Measurements from ENCODE around the gene SEC23B. TPM values are rescaled to one million over a fixed set of nuclear protein-coding genes. Genes with fewer than 3 reads are reported as not detected.

Gene SEC23B
- 10 to 100 TPM in 1 of 2 donors, 1 to 10 TPM in 1; 6.8 to 19.1 TPM for total RNA-seq

DNA sequence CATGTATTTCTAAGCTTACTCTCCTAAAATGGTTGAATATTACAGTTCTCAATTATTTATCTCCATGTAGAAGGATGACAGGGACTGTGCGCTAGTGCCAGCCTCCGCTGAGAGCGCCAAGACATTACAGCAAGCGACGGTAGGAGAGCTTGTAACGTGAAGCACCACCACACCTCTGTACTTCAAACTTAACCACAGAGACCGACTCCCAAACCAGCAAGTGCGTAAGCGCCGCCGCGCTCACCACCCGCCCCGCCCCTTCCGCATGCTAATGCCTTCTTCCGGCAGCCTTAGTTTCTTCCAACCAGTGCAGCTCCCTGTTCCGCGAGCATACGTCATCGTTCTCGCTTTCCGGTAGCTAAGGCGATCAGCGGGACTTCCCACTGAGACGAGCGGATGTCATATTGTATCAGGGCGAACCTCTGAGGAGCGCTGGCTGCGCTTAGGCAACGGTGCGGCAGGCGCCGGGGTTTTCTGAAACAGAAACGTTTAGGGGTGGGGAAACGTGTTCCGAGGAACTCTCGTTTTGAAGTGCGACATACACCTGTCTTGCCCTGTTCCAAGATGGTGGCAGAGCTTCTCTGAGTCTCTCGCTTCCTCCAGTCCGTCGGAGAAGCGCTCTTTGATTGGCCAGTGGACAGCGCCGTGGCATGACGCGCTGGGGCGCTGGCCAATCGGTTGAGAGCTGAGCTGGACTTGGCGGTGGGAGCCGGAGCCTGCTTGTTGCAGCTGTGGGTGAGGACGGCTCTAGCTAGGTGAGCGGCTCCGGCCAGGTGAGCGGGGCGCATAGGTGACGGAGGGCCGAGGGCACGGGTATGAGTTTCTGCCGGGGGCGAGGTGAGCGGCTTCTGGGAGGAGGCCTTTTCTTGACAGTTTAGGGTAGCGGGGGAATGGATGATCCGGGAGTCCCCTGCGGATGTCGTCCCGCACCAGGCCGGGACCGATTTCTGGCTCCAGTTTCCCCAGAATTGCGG, at the start of gene SEC23B:
TSS of gene SEC23B (plus strand) at position 723 of the 974 bp plus-strand sequence. CDS start 2,896 bp downstream, outside the sequence.
- Histone ChIP-seq H3K4me3 (peak within 1 kb of the TSS; percentile 63 to 90), H3K27me3 (no peaks in the 10 kb centered on the region), H3K9me3 (no peaks in the 10 kb centered on the region), H3K4me1 (peaks cover 0 to 19% of the 10 kb centered on the region in 2 donors), H3K27ac (peak within 1 kb of the TSS; percentile 96), H3K36me3 (peaks cover 15% of the 10 kb centered on the region)
- peak; percentile 99 for DNase-seq (ENCODE audit: low spot score)
- TF ChIP-seq, protein P1, sequence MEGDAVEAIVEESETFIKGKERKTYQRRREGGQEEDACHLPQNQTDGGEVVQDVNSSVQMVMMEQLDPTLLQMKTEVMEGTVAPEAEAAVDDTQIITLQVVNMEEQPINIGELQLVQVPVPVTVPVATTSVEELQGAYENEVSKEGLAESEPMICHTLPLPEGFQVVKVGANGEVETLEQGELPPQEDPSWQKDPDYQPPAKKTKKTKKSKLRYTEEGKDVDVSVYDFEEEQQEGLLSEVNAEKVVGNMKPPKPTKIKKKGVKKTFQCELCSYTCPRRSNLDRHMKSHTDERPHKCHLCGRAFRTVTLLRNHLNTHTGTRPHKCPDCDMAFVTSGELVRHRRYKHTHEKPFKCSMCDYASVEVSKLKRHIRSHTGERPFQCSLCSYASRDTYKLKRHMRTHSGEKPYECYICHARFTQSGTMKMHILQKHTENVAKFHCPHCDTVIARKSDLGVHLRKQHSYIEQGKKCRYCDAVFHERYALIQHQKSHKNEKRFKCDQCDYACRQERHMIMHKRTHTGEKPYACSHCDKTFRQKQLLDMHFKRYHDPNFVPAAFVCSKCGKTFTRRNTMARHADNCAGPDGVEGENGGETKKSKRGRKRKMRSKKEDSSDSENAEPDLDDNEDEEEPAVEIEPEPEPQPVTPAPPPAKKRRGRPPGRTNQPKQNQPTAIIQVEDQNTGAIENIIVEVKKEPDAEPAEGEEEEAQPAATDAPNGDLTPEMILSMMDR (IDR thresholded peaks at IDR 0.05): no peak

DNA sequence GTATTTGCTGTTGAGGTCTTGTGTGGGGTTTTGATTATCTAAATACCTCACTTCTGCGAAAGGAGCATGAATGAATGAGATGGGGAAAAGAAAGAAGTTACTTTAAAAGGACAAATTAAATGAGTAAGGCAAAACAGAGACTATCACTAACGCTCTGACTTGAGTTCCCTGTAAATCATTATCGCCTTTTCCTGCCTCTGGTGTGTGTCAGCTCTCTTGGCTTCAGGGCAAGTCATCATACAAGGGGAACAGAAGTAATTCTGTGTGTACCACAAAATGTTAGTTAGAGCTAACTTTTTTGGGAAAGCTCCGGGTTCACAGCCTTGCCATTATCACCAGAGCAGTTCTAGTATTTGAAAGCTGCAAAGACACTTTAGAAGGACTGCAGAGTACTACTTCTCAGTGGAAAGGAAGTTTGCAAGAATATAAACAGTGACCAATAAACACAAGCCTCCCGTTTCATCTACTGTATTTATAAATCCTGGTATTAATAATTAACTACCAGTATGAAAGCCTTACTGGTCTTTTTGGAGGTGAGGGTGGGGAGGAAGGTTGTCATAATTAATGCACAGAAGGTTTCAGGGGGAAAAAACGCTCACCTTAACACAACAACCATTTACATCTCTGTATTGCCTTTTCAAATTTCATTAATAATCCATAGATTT, 42.1 kb upstream of the SEC23B start:
- TF ChIP-seq, protein P1 (IDR thresholded peaks at IDR 0.05): no peak

DNA sequence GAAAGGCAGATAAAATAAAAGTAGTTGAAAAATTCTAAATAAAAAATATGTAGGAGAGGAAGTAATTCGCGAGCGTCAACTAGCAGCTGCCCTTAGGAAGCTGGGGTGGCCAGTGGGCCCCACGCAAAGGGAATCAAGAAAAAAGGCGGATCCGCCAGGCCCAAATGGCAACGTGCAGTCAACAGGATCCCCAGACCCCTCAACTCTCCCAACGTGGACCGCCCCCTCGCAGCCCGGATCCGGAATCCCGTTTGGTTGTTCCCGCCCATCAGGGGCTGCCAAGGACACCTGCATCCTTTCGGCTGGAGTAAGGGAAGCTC, 41.2 kb upstream of the SEC23B start:
- H3K27me3 ChIP-seq: no peaks in the 10 kb centered on the region
- no peak for DNase-seq (ENCODE audit: low spot score)
- H3K4me1 ChIP-seq: peaks cover 0 to 22% of the 10 kb centered on the region in 2 donors
- no peaks in the 10 kb centered on the region for H3K9me3 ChIP-seq
- no peaks in the 10 kb centered on the region for H3K36me3 ChIP-seq
- TF ChIP-seq, protein P1 (IDR thresholded peaks at IDR 0.05): no peak
- peak overlapping the region; percentile 65 to 94 for H3K4me3 ChIP-seq
- H3K27ac ChIP-seq: peak overlapping the region; percentile 80 to 86

More for the DNA sequence above, 42.1 kb upstream of the SEC23B start:
- Histone ChIP-seq H3K4me3 (no peak overlapping the region), H3K27me3 (no peaks in the 10 kb centered on the region), H3K9me3 (no peaks in the 10 kb centered on the region), H3K4me1 (peaks cover 0 to 22% of the 10 kb centered on the region in 2 donors), H3K36me3 (no peaks in the 10 kb centered on the region), H3K27ac (no peak overlapping the region)
- no peak for DNase-seq (ENCODE audit: low spot score)

DNA sequence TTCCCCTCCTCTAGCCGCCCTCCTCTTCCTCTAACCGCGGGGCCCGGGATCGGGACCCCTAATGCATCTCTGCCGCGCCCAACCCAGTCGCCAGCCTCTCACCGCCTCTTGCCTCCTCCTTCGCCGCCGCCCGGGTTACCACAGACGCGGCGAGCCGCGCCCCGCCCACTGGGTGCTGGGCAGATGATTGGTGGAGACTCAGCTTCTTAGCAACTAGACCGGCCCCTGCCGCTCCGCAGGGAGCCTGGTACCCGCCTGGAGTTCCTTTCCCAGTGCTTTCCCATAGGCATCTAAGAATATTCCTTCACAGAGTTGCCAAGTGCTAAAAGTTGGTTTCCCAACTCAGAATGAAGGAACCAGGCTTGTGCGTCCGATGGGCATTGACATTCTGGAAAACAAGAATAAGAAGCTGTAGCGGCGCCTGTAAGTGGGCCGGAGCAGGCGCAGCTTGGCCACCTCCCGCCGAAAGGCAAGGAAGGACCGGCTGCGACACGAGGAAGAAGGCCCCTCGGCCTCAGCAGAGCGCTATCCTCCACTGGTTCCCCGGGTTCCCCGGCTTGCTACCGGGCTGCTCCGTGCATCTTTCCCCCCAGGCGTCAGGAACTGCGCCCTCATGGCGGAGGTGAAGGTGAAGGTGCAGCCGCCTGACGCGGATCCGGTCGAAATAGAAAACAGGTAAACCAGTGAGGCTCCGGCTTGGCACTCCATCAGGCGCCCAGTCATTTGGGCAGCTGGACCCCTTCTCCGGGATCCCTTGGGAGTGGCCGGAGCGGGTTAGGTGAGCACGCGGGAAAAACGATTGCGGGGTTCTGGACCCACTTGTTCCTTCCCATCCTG, 40.6 kb upstream of the SEC23B start, which contains the start of the genes DZANK1 and POLR3F:
TSS of gene DZANK1 (minus strand) at position 137 of the 837 bp plus-strand sequence. CDS start 1,672 bp downstream, outside the sequence.
TSS of gene POLR3F (plus strand) at position 497 of the 837 bp plus-strand sequence. CDS start at position 614, 117 bp downstream.
- Histone ChIP-seq H3K9me3 (no peaks in the 10 kb centered on the region), H3K4me1 (peaks cover 0 to 22% of the 10 kb centered on the region in 2 donors), H3K4me3 (peak within 1 kb of the TSS; percentile 65 to 94), H3K36me3 (no peaks in the 10 kb centered on the region), H3K27me3 (no peaks in the 10 kb centered on the region), H3K27ac (peak within 1 kb of the TSS; percentile 80 to 86)
- DNase-seq (ENCODE audit: low spot score): peak; percentile 96
- TF ChIP-seq, protein P1 (IDR thresholded peaks at IDR 0.05): no peak

DNA sequence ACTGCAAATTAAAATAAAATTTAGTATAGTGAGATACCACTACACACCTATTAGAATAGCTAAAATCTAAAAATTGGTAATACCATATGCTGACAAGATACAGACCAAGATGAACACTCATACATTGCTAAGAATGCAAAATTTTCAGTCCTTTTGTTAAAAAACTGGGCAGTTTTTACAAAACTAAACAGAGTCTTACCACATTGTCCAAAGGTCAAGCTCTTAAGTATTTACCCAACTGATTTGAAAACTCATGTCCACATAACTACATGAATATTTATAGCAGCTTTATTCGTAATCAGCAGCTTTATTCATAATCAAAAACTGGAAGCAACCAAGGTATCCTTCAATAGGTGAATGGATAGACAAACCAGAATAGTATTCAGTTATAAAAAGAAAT, 30.5 kb upstream of the SEC23B start:
- Histone ChIP-seq H3K9me3 (no peaks in the 10 kb centered on the region), H3K27me3 (no peaks in the 10 kb centered on the region), H3K27ac (no peak overlapping the region), H3K36me3 (peaks cover 58% of the 10 kb centered on the region), H3K4me3 (no peak overlapping the region), H3K4me1 (no peaks in the 10 kb centered on the region)
- no peak for DNase-seq (ENCODE audit: low spot score)
- TF ChIP-seq, protein P1 (IDR thresholded peaks at IDR 0.05): no peak

Measured in right atrium auricular region (tissue), 2 donors.